ENCODE data around the gene TTLL11. TPM values are rescaled to one million over a fixed set of nuclear protein-coding genes. Genes with fewer than 3 reads are reported as not detected.

The TTLL11 gene
- total RNA-seq, 4 donors from 2014 or later: 9.1 to 47.4 (median 11.3) TPM

DNA sequence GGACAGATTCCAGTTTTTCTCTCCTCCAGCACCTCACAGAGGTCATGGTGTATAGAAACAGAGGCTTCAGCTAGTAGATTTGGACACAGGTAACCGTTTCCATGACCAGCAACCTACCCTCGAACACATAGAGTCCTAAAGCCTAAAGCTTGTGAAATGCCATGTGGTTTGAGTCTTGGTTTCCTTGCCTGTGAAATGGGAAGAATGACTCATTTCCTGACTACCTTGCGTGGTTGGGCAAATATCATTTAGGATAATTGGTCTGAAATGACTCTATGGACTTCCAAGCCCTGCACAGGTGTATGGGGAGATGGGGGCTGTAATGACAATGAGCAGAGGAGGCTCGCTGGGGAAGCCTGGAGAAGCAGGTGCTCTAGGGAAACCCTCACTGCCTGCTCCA, 134.6 kb downstream of the TTLL11 start:
- TF ChIP-seq EP300 (IDR thresholded peaks at IDR 0.05; ENCODE audit: low read depth) (no peak), POLR2A (IDR thresholded peaks at IDR 0.05) (no peak), POLR2AphosphoS5 (IDR thresholded peaks at IDR 0.05) (no peak)
- TF ChIP-seq, protein P1, sequence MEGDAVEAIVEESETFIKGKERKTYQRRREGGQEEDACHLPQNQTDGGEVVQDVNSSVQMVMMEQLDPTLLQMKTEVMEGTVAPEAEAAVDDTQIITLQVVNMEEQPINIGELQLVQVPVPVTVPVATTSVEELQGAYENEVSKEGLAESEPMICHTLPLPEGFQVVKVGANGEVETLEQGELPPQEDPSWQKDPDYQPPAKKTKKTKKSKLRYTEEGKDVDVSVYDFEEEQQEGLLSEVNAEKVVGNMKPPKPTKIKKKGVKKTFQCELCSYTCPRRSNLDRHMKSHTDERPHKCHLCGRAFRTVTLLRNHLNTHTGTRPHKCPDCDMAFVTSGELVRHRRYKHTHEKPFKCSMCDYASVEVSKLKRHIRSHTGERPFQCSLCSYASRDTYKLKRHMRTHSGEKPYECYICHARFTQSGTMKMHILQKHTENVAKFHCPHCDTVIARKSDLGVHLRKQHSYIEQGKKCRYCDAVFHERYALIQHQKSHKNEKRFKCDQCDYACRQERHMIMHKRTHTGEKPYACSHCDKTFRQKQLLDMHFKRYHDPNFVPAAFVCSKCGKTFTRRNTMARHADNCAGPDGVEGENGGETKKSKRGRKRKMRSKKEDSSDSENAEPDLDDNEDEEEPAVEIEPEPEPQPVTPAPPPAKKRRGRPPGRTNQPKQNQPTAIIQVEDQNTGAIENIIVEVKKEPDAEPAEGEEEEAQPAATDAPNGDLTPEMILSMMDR (IDR thresholded peaks at IDR 0.05): no peak
- Histone ChIP-seq H3K4me3 (no peak overlapping the region), H3K27ac (no peak overlapping the region), H3K27me3 (no peaks in the 10 kb centered on the region), H3K36me3 (no peaks in the 10 kb centered on the region), H3K9me3 (no peaks in the 10 kb centered on the region), H3K4me1 (no peaks in the 10 kb centered on the region)
- DNase-seq: no peak
- WGBS, 2 donors (ENCODE audit: low coverage in 1 of 2): 70 to 80% methylated on average over 2 to 4 of the region's 4 CpGs
- intact Hi-C loops (cut with DNase I; ENCODE audit: low total_unique reads): no loop called here
- in situ Hi-C loops (cut with MboI; ENCODE audit: low pct_ligation_motif_present in 1 of 4, low pct_unique_long_range_greater_than_20kb in 1 of 4, low sequenced_read_pairs in 3 of 4): no loop called here

DNA sequence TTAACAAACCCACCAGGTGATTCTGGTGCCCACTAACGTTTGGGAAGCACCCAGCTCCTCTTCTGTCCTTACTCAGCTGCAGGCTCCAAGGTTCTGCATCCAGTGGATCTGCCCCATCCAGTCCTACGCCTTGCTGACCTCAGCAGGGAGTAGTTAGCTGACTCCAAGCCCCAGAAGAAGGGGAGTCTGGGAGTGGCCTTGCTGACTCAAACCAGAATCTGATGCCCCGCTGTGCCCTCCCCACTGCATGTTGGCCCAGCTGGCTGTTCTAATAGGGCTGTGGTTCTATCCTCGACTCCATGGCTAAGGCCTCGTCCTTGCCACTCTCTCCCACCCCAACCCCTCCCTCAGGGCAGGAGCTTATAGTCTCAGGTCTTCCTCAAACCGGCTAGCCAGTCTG, 136.3 kb downstream of the TTLL11 start:
- no peaks in the 10 kb centered on the region for H3K36me3 ChIP-seq
- in situ Hi-C loops (cut with MboI; ENCODE audit: low pct_ligation_motif_present in 1 of 4, low pct_unique_long_range_greater_than_20kb in 1 of 4, low sequenced_read_pairs in 3 of 4) (no loop called here), intact Hi-C loops (cut with DNase I; ENCODE audit: low total_unique reads) (no loop called here)
- no peak overlapping the region for H3K27ac ChIP-seq
- H3K9me3 ChIP-seq: no peaks in the 10 kb centered on the region
- TF ChIP-seq POLR2AphosphoS5 (IDR thresholded peaks at IDR 0.05): no peak
- no peak for TF ChIP-seq EP300 (IDR thresholded peaks at IDR 0.05; ENCODE audit: low read depth)
- no peak for TF ChIP-seq POLR2A (IDR thresholded peaks at IDR 0.05)
- TF ChIP-seq, protein P1 (IDR thresholded peaks at IDR 0.05): no peak
- DNase-seq: no peak
- no peak overlapping the region for H3K4me3 ChIP-seq
- WGBS, 2 donors (ENCODE audit: low coverage in 1 of 2): 80 to 82% methylated on average over 3 to 6 of the region's 6 CpGs
- no peaks in the 10 kb centered on the region for H3K27me3 ChIP-seq
- no peaks in the 10 kb centered on the region for H3K4me1 ChIP-seq

DNA sequence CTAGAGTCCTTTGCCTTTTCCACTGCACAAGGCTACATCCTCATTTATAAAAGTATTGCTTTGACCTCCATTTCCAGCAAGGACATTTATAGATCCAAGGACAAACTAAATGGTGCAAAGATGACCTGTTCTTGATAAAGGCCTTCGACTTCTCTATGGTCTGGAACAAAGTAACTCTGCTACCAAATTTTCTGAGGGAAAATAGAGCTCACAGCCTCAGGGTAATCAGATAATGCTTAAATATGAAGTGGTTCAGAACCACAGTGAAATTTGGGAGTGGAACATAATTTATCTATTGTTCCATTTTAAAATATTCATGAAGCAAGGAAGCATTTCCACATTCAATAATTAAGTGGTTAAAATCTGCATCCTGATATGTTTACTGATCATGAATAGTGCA, 137.5 kb downstream of the TTLL11 start:
- in situ Hi-C loops (cut with MboI; ENCODE audit: low pct_ligation_motif_present in 1 of 4, low pct_unique_long_range_greater_than_20kb in 1 of 4, low sequenced_read_pairs in 3 of 4): no loop called here
- H3K9me3 ChIP-seq: no peaks in the 10 kb centered on the region

GRCh38 chr9:121954477-121955140, 138.5 kb downstream of the TTLL11 start:
- TF ChIP-seq POLR2AphosphoS5 (IDR thresholded peaks at IDR 0.05) (no peak), EP300 (IDR thresholded peaks at IDR 0.05; ENCODE audit: low read depth) (no peak), POLR2A (IDR thresholded peaks at IDR 0.05) (no peak)
- TF ChIP-seq, protein P1 (IDR thresholded peaks at IDR 0.05): no peak
- intact Hi-C loops (cut with DNase I; ENCODE audit: low total_unique reads) (no loop called here), in situ Hi-C loops (cut with MboI; ENCODE audit: low pct_ligation_motif_present in 1 of 4, low pct_unique_long_range_greater_than_20kb in 1 of 4, low sequenced_read_pairs in 3 of 4) (no loop called here)
- Histone ChIP-seq H3K4me1 (no peaks in the 10 kb centered on the region), H3K36me3 (no peaks in the 10 kb centered on the region), H3K27me3 (no peaks in the 10 kb centered on the region), H3K4me3 (no peak overlapping the region), H3K27ac (no peak overlapping the region), H3K9me3 (no peaks in the 10 kb centered on the region)
- DNase-seq: no peak
- WGBS, 2 donors (ENCODE audit: low coverage in 1 of 2): 65 to 66% methylated on average over 6 to 7 of the region's 7 CpGs

More for the DNA sequence above, 137.5 kb downstream of the TTLL11 start:
- Histone ChIP-seq H3K4me3 (no peak overlapping the region), H3K4me1 (no peaks in the 10 kb centered on the region), H3K27ac (no peak overlapping the region), H3K36me3 (no peaks in the 10 kb centered on the region), H3K27me3 (no peaks in the 10 kb centered on the region)
- DNase-seq: no peak
- no peak for TF ChIP-seq EP300 (IDR thresholded peaks at IDR 0.05; ENCODE audit: low read depth)
- no peak for TF ChIP-seq POLR2A (IDR thresholded peaks at IDR 0.05)
- no peak for TF ChIP-seq POLR2AphosphoS5 (IDR thresholded peaks at IDR 0.05)
- TF ChIP-seq, protein P1 (IDR thresholded peaks at IDR 0.05): no peak
- intact Hi-C loops (cut with DNase I; ENCODE audit: low total_unique reads): no loop called here
- WGBS, 2 donors (ENCODE audit: low coverage in 1 of 2): 94 to 100% methylated on average over 1 of the region's 1 CpG

Measured in transverse colon (tissue), 4 donors.